G401 (cell line): Measurements from ENCODE around the gene OR5L2. TPM values are rescaled to one million over a fixed set of nuclear protein-coding genes. Genes with fewer than 3 reads are reported as not detected.
"Not testable (repeated sequence)": the region's sequence is repeated elsewhere in the genome, so short reads cannot be mapped to it uniquely, and the experiment has no call there.

Source experiments
- DNase-seq: peaks from one replicate; pipeline ENCODE4 v3.0.0-alpha.2; 2015; ENCODE audit warnings: low spot score
- in situ Hi-C: cut with HindIII; loops from 2 replicates; pipeline ENCODE4 v1.10.0; 2016; ENCODE audit warnings: low sequenced_read_pairs, mixed read lengths
- total RNA-seq: library from RNA; depleted of rRNA; stranded (reverse); fragments of >200 nt; shearing (Covaris generic); gene quantifications from 2 replicates; pipeline ENCODE4 v1.2.3, GENCODE V29; 2014; rRNA removed

OR5L2 gene
- total RNA-seq = not detected in 2 replicates

- in situ Hi-C loops = no loop called here
- DNase-seq = no peak
Observed at GRCh38 chr11:55826919-55827318, at the start of gene OR5L2. Gene OR5L2, plus strand, starts transcription at chr11:55827219. Its CDS starts 0 bp downstream, at chr11:55827219.

GRCh38 chr11:55791606-55792005 is 35.4 kb upstream of the OR5L2 start:
- no peak for DNase-seq
- in situ Hi-C loops = no loop called here

GRCh38 chr11:55793321-55793720 is 33.7 kb upstream of the OR5L2 start:
- DNase-seq = no peak
- in situ Hi-C loops = no loop called here

- in situ Hi-C loops = no loop called here
- DNase-seq = no peak
Observed at GRCh38 chr11:55795256-55795655, 31.8 kb upstream of the OR5L2 start, which contains the start of gene OR5D14. Gene OR5D14, plus strand, starts transcription at chr11:55795556. Its CDS starts 0 bp downstream, at chr11:55795556.

GRCh38 chr11:55806248-55806647 is 20.8 kb upstream of the OR5L2 start:
- DNase-seq = no peak
- in situ Hi-C loops = no loop called here

- DNase-seq = no peak
- in situ Hi-C loops = no loop called here
Observed at GRCh38 chr11:55811067-55811466, 16.0 kb upstream of the OR5L2 start, which contains the start of gene OR5L1. Gene OR5L1, plus strand, starts transcription at chr11:55811367. Its CDS starts 100 bp downstream, at chr11:55811467.

GRCh38 chr11:55819330-55819729 is 7.7 kb upstream of the OR5L2 start, which contains the start of gene OR5D18:
Gene OR5D18, plus strand, starts transcription at chr11:55819630. Its CDS starts 0 bp downstream, at chr11:55819630.
- DNase-seq = no peak
- in situ Hi-C loops = no loop called here

- no peak for DNase-seq
- in situ Hi-C loops = no loop called here
Observed at GRCh38 chr11:55838452-55838851, 11.4 kb downstream of the OR5L2 start, which contains the start of gene OR5D16. Gene OR5D16, plus strand, starts transcription at chr11:55838752. Its CDS starts 0 bp downstream, at chr11:55838752.

- no peak for DNase-seq
- in situ Hi-C loops = no loop called here
Observed at GRCh38 chr11:55847453-55847852, 20.4 kb downstream of the OR5L2 start.

- in situ Hi-C loops = no loop called here
- DNase-seq = no peak
Observed at GRCh38 chr11:55849037-55849436, 22.0 kb downstream of the OR5L2 start.

GRCh38 chr11:55852141-55852540 is 25.1 kb downstream of the OR5L2 start:
- in situ Hi-C loops = no loop called here

GRCh38 chr11:55854704-55855103 is 27.7 kb downstream of the OR5L2 start:
- in situ Hi-C loops = no loop called here
- DNase-seq = no peak

More at GRCh38 chr11:55852141-55852540, 25.1 kb downstream of the OR5L2 start:
- no peak for DNase-seq

GRCh38 chr11:55867354-55867753 is 40.3 kb downstream of the OR5L2 start:
- in situ Hi-C loops, DNase-seq: not testable (repeated sequence)

- in situ Hi-C loops, DNase-seq: not testable (repeated sequence)
Observed at GRCh38 chr11:55872731-55873130, 45.7 kb downstream of the OR5L2 start.

- DNase-seq, in situ Hi-C loops: not testable (repeated sequence)
Observed at GRCh38 chr11:55873146-55873545, 46.1 kb downstream of the OR5L2 start.

Other genes with a start within 250 kb of the OR5L2 start
- not detected in 2 replicates for gene OR4C11, start 219.6 kb upstream of the OR5L2 start, total RNA-seq
- gene OR4P4, start 192.1 kb upstream of the OR5L2 start, total RNA-seq = not detected in 2 replicates
- gene OR4S2, start 178.9 kb upstream of the OR5L2 start, total RNA-seq = not detected in 2 replicates
- gene OR4C6, start 165.0 kb upstream of the OR5L2 start, total RNA-seq = not detected in 2 replicates
- not detected in 2 replicates for gene OR5D13, start 53.8 kb upstream of the OR5L2 start, total RNA-seq
- gene OR5D14, start 31.7 kb upstream of the OR5L2 start, total RNA-seq = not detected in 2 replicates
- not detected in 2 replicates for gene OR5L1, start 15.9 kb upstream of the OR5L2 start, total RNA-seq
- not detected in 2 replicates for gene OR5D18, start 7.6 kb upstream of the OR5L2 start, total RNA-seq
- not detected in 2 replicates for gene OR5D16, start 11.5 kb downstream of the OR5L2 start, total RNA-seq
- gene TRIM51, start 56.1 kb downstream of the OR5L2 start, total RNA-seq = 0.18 TPM in 1 of 2 replicates, not detected in the other
- not detected in 2 replicates for gene OR5W2, start 87.4 kb downstream of the OR5L2 start, total RNA-seq
- gene OR5I1, start 109.2 kb downstream of the OR5L2 start, total RNA-seq = not detected in 2 replicates
- not detected in 2 replicates for gene OR10AG1, start 142.7 kb downstream of the OR5L2 start, total RNA-seq
- gene OR5F1, start 167.4 kb downstream of the OR5L2 start, total RNA-seq = not detected in 2 replicates
- not detected in 2 replicates for gene OR5AS1, start 200.4 kb downstream of the OR5L2 start, total RNA-seq